T1000 (cell line): ENCODE data around the gene CARMIL1.

Experiments
- DNase-seq: peaks from one replicate; lab custom pipeline; 2025; ENCODE audit warnings: mixed read lengths; lab: John Stamatoyannopoulos, UW

The CARMIL1 gene

DNA sequence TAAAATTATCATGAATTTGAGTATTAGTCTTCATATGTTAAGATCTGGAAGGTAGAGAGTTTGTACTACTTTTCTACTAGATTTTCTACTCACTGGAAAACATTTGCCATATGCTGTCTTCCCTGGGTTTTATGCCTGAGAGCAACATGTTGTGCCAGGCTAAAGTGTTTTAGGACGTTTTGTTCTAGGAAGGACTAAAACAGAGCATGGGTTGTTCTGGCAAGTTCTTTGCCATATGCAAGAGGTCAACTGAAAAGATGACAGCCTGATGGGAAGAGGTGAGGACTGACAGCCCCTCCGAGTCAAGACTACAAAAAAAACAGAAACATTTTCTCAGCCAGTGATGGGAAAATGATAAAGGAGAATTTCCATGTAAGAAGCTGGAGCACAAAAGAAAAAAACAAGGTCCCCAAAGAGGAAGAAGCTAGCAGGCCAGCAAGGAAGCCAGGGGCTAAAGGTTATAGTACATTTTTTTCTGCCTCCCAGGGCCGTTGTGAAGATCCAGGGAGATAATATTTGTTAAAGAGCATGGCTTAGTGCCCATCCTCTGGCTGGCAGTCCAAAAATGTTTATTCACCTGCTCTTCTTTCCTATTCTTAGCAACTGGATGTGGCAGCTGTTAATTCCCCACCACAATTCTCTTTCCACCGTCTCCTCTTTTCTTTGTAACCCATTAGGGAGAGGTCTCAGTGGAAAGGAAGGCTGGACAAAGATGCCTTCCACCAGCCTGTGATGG lies 380.6 kb downstream of the CARMIL1 start:
- no peak for DNase-seq

DNA sequence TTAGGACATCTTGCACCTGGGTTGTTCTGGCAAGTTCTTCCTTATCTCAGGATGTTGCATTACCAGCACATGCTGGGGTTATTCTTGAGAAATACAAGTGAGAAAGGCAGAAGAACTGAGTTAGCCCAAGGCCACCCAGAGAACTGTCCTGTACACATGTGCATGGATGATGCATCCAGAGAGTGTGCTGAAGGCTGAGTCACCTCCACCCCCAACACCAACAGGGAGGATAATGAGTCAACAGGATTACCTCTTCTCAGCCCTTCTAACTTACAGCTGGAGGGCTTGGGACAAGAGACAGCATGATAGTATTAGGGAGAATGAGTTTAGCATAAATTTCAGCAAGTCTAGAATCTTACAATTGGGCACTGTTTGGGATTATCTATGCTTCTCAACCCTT lies 381.3 kb downstream of the CARMIL1 start:
- no peak for DNase-seq

DNA sequence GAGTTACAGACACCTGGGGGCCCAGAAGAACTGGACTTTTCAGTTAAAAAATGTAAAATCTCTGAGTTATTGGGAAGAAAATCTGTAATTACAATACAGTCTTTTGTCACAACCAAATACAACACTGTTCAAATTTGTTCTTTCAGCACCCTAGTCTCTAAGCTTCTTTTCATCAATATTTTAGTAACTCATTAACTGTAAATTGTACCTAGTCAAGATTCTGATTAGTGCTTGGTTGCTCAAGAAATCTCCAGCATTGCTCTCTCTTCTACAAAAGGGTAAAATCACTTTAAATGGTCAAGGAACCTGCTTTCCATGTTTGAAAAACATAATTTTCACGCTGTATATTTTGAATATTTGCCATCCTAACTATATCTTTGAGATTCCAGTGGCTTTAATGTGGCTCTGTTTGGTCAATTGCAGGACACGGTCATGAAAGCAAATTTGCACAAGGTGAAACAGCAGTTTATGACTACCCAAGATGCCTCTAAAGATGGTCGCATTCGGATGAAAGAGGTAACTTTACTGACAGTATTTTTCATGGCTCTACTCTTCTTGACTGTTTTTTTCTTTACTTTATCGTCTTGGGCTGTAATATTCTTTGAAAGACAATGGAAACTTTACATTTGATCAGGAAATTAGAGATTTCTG lies 382.1 kb downstream of the CARMIL1 start:
- DNase-seq = no peak

- no peak for DNase-seq
Measured at GRCh38 chr6:25665455-25665854, 386.3 kb downstream of the CARMIL1 start.

DNA sequence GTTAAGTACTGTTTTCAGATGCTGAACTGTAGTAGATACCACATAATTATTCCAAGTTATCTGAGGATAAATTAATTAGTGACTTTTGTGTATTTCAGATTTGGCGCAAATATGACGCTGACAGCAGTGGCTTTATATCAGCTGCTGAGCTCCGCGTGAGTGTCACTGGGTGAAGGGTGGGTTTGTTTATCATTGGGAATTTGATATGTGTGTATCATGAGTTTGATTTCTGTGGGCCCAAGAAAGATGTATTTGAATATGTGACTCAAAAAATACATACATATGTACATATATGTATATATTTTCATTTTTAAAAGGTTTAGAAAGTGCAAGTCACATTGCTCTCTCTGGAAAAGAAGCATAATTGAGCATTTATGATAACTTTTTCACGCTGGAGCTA lies 390.2 kb downstream of the CARMIL1 start:
- no peak for DNase-seq
